HG02840 (cell line): ENCODE data around the gene SLC7A14.

ENCODE experiments used
- ATAC-seq: cut with Tn5 transposase; IDR thresholded peaks from one replicate; pipeline ENCODE4 v1.9.1; 2021; ENCODE audit warnings: mild to moderate bottlenecking, moderate library complexity, moderate number of reproducible peaks; ENCODE audit not compliant: unreplicated experiment, low FRiP score

SLC7A14 gene

GRCh38 chr3:170436697-170437096, 149.2 kb downstream of the SLC7A14 start:
- no peak for ATAC-seq

DNA sequence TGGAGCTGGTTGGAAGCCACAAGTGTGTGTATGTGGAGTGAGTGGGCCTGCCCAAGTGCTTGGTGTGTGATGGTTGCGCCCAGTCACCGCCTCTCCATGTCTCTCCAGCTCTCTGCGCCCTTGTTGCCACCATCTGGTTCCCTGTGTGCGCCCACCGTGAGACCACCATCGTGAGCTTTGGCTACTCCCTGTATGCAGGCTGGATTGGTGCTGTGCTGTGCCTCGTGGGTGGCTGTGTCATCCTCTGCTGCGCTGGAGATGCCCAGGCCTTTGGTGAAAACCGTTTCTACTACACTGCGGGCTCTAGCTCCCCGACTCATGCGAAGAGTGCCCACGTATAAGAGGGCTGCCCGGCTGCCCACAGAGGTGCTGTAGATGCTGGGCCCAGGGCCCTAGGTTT, 153.5 kb downstream of the SLC7A14 start:
- ATAC-seq: no peak

DNA sequence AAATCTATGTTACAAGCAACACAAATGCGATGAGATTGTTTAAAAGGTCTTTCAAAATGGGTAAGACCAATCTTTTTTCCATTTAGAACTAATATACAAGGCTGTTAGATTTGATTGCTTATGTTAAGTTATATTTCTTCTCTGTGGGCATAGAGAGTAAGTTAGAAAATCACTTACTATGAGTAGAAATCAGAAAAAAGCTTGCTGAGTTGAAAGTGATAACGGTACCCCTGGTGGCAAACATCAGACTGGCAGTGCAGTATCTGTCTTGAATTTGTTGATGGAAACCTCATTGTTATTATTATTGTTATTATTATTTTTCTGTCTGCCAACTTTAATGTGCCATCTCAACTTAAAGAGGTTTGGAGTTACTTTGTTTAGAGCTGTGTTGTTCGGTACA, 154.8 kb downstream of the SLC7A14 start:
- no peak for ATAC-seq

DNA sequence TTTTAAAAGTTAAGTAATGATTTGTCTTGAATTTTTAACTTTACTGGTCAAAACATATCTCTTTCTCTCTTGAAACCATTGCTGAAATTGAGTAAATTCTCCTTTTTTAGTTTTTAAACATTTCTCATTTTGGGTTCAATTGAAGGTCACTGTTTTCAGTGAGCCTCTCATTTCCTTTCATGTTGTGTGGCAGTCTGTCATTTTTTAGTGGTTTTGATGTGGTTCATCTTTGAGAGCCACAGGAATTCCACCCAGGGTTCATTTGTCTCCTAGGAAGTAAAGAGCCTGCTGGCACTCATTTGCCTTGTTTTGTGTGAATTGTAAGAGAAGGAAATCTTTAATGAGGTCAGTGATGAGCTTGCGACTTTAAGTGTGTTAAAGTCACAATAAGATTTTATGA, 156.8 kb downstream of the SLC7A14 start:
- ATAC-seq: no peak

DNA sequence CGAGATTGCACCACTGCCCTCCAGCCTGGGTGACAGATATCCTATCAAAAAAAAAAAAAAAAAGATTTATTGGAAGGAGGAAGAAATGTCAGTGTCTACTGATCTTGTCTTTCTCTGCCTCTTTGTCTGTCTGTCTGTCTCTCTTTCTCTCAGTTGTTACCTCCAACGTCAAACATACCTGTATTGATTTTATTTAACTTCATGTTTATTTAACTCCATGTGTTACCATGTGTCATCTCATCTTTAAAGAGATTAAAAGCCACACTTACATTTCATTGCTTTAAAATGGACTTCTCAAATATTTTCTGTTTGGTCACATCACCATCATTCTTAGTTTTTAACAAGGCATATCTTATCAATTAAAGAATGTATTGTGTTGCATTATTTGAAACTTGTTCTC, 157.8 kb downstream of the SLC7A14 start:
- ATAC-seq: no peak

GRCh38 chr3:170426240-170426797, 159.6 kb downstream of the SLC7A14 start:
- ATAC-seq: no peak

- no peak for ATAC-seq
Observed at GRCh38 chr3:170425491-170426239, 160.2 kb downstream of the SLC7A14 start.

DNA sequence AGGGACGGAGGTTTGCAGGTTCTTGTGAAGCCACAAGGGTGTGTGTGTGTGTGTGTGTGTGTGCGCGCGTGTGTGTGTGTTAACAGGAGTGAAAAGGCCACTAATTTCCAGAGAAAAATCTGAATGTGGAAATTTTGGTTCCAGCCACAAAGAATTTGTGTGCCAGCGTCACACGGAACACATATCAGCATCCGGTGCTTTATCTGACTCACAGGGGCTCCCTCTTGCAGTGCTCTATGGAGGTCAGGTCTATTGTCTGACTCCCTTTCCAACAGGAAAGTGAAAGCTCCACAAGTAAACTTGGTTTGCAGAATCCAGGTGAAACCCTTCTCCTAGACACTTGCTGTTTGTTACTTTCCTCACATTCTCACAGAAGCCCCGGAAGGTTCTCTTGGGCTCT, 161.0 kb downstream of the SLC7A14 start:
- no peak for ATAC-seq

- no peak for ATAC-seq
Observed at GRCh38 chr3:170423001-170423615, 162.8 kb downstream of the SLC7A14 start.

GRCh38 chr3:170421758-170422157, 164.1 kb downstream of the SLC7A14 start:
- ATAC-seq: no peak

- no peak for ATAC-seq
Observed at GRCh38 chr3:170421111-170421641, 164.7 kb downstream of the SLC7A14 start.

DNA sequence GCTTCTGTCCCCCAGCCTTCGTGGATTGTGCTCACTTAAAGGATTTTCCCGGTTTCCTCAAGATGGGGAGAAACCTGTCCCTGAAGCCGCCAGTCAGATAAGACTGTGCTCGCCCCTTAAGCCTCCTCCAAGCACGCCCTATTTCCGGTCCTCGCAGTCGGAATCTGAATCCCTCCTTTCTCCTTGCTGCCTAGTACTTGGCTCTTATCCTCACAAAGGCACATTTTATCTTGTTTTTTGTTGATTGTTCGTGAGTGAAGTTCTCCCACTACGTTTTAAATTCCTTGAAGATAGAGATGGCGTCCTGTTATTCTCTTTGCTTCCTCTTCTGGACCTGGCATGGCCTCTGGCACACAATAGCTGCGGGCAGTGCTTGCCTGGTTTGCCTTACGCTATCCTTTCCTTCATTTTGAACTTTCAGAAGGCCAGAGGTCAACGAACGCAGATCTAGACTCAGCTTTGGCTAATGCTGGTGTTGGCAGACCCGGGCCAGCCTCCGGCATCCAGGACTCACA, 165.5 kb downstream of the SLC7A14 start:
- no peak for ATAC-seq

DNA sequence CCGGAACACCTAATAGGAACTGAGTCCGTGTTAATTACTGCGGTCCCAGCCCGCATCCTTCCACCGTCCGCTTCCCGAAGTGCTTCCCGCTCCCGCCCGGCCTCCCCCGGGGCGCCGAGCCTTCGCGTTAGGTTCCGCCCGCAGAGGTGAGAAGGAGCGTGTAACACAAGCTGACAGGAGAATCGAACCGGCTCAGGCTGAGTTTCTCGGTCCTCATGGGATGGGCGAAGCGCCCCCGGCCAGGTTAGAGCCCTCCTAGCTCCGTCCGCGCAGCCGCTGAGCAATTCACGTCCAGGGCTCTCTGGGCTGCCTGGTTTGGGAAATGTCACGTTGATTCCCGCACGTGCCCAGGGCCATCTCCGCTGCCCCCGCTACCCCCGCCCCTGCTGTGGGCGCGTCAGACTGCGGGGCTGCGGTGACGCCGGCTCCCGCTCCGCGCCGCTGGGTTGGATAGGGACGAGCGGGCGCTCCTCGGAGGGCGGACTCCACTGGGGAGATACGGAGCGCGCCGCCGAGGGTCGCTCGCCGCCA, 166.3 kb downstream of the SLC7A14 start:
- no peak for ATAC-seq

- no peak for ATAC-seq
Observed at GRCh38 chr3:170418422-170419398, 167.2 kb downstream of the SLC7A14 start, which contains the start of gene CLDN11. CLDN11 (plus strand) TSS chr3:170418868; CDS start chr3:170419067, 199 bp downstream.

DNA sequence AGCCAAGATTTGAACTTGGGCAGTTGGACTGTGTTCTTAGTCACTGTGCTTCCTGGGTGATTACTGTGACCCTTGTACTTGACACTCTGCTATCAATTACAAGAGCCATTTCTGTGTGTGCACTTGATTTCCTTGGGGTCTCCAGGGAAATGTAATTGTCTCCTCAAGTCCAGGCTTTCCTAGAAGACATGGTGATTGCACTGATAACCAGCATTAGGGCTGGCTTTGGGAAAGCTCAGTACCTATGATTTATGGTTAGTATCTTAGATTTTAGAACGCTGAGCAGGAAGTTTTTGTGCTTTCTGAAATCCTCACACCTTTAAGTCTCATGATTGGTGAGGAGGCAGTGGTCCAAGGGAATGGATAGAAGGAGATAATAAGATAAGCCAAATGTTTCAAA, 168.8 kb downstream of the SLC7A14 start:
- ATAC-seq: no peak

DNA sequence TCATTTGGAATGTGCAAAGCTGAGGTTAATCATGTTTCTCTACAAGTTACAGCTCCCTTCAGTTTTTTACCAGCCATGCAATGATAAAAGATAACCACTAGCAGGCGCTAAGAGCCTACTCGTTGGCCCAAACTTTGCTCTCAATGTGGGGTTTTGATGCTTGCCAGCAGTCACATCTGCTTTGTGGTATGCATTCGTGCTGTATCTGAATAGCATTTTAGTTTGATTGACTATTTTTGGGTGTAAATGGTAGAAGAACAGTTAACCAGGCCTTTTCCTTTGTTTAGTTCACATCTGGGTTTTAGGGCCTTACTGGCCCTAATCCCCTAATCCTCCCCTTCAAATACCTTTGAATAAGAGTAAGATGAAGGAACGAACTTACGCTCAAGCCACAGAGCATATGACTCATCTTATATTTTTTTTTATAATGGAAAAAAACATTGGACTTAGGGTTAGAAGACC, 171.6 kb downstream of the SLC7A14 start:
- no peak for ATAC-seq

DNA sequence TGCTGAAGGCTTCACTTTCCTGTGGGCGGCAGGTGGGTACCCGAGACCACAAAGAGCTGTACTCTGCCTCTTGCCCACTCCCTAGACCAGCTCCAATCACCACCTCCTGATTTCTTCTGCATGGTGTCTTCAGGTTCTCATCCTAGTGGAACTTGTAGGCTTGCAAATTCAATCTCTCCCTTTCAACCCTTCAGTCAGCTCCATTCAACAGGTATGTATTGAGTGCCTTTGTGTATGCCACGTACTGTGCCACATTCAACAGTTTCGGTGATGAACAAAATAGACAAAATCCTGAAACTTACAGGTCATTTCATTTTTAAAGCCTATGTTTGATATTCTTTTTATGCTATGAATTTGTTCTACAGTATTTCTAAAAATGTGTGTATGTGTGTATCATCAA, 172.6 kb downstream of the SLC7A14 start:
- ATAC-seq: no peak

- ATAC-seq: no peak
Observed at GRCh38 chr3:170410428-170411029, 175.3 kb downstream of the SLC7A14 start.
